Transverse colon (tissue), 4 donors: ENCODE measurements around the gene MFRP. TPM values are rescaled to one million over a fixed set of nuclear protein-coding genes. Genes with fewer than 3 reads are reported as not detected.
A peak's percentile ranks its signal among the peaks of the same experiment; 100 is the strongest.

Source experiments
- DNase-seq: peaks from one replicate; pipeline ENCODE4 v3.0.0-alpha.2; 2019
- H3K27ac ChIP-seq, 4 donors: fragments of 200-600 bp; sonication (generic); 2 replicates each; pipeline ENCODE4 v1.5.1; 2016 to 2018; ENCODE audit warnings: inconsistent platforms in 4 of 4
- H3K27me3 ChIP-seq: fragments of 200-600 bp; sonication (generic); 2 replicates; pipeline ENCODE4 v1.5.1; 2017; ENCODE audit warnings: inconsistent platforms
- H3K36me3 ChIP-seq, 4 donors: fragments of 200-600 bp; sonication (generic); 2 replicates each; pipeline ENCODE4 v1.5.1; 2017 to 2019; ENCODE audit warnings: inconsistent platforms in 4 of 4
- H3K4me1 ChIP-seq, 4 donors: fragments of 200-600 bp; sonication (generic); 2 replicates each; pipeline ENCODE4 v1.5.1; 2017 to 2020; ENCODE audit warnings: inconsistent platforms in 4 of 4
- H3K4me3 ChIP-seq, 4 donors: fragments of 200-600 bp; sonication (generic); 1 replicate in 1 of 4; 2 replicates in 3 of 4; pipeline versions ENCODE4 v1.5.1 to v1.6.1; 2017 to 2019; ENCODE audit warnings: inconsistent platforms in 4 of 4
- H3K9me3 ChIP-seq, 2 donors: fragments of 200-600 bp; sonication (generic); 2 replicates each; pipeline ENCODE4 v1.5.1; 2017 to 2019; ENCODE audit warnings: inconsistent platforms in 2 of 2
- CTCF ChIP-seq, 5 experiments: fragments of 200-600 bp in 3 of 5; fragments of 450-650 bp in 2 of 5; sonication (generic) in 3 of 5; IDR thresholded peaks; 1 replicate in 2 of 5; 2 replicates in 3 of 5; pipeline ENCODE4 v1.5.1; 2016 to 2017; ENCODE audit warnings: antibody characterized with exemption in 5 of 5, inconsistent platforms in 3 of 5, mild to moderate bottlenecking in 2 of 5, moderate library complexity in 1 of 5
- EP300 ChIP-seq: sonication (generic); formaldehyde crosslinking; IDR thresholded peaks from one replicate; pipeline ENCODE4 v1.6.1; 2017; ENCODE audit warnings: antibody characterized with exemption, low read depth
- POLR2A ChIP-seq: fragments of 450-650 bp; IDR thresholded peaks from one replicate; pipeline ENCODE4 v1.6.1; 2016; ENCODE audit warnings: antibody characterized with exemption, mild to moderate bottlenecking, moderate library complexity
- POLR2AphosphoS5 ChIP-seq, 3 donors: sonication (generic); formaldehyde crosslinking; IDR thresholded peaks; one replicate each; pipeline ENCODE4 v1.6.1; 2016; ENCODE audit warnings: antibody characterized with exemption in 3 of 3
- WGBS, 2 donors: methylation state at CpG; one replicate each; pipeline ENCODE4 v1.1.5; 2018; ENCODE audit warnings: low coverage in 1 of 2; 5-methylcytosine and 5-hydroxymethylcytosine counted together
- in situ Hi-C, 4 donors: fragments of 200-750 bp; cut with MboI; loops; one replicate each; pipeline versions ENCODE4 v1.15.0 to v1.15.1; 2017; ENCODE audit warnings: low sequenced_read_pairs in 3 of 4, low pct_ligation_motif_present in 1 of 4, low pct_unique_long_range_greater_than_20kb in 1 of 4
- intact Hi-C: fragments of 100-400 bp; cut with DNase I; formaldehyde crosslinking; loops from one replicate; pipeline ENCODE4 v1.15.1; 2023; ENCODE audit warnings: low total_unique reads
- total RNA-seq, 4 donors: library from RNA; depleted of rRNA; stranded (reverse); fragments of >200 nt; gene quantifications; one replicate each; pipeline ENCODE4 v1.1.0, GENCODE V29; 2016

MFRP gene
- total RNA-seq, 4 donors from 2014 or later: 0.32 TPM; not detected in 3

GRCh38 chr11:119356349-119357031 is 10.0 kb upstream of the MFRP start:
- Histone ChIP-seq H3K36me3 (no peaks in the 10 kb centered on the region), H3K4me3 (peak overlapping the region; percentile 37 to 59 (median 41)), H3K27ac (peak overlapping the region; percentile 48 to 77 (median 72)), H3K27me3 (peaks cover 7% of the 10 kb centered on the region), H3K9me3 (no peaks in the 10 kb centered on the region), H3K4me1 (peaks cover 4 to 27% (median 13%) of the 10 kb centered on the region in 4 donors)
- TF ChIP-seq CTCF (IDR thresholded peaks at IDR 0.05): peak; percentile 81 to 97 (median 94)
- no peak for TF ChIP-seq POLR2A
- intact Hi-C loops (loop anchor here (1.0 to 5.0 kb wide), 2 partner anchors 24 to 116 kb away; no protein-coding TSS in a partner anchor), in situ Hi-C loops (loop anchor here in 3 of 4 donors (5.0 to 10.0 kb wide), 2 partner anchors 116 to 118 kb away; no protein-coding TSS in a partner anchor)
- 1% methylated on average over 53 of the region's 54 CpGs; no CpG with 5 or more reads in 1 of the 2 donors for whole genome bisulfite sequencing, 2 donors
- DNase-seq: peak; percentile 86

- in situ Hi-C loops (loop anchor here in 3 of 4 donors (5.0 to 10.0 kb wide), 2 partner anchors 117 to 120 kb away; no protein-coding TSS in a partner anchor), intact Hi-C loops (loop anchor here (5.0 kb wide), 1 partner anchor 117 kb away; no protein-coding TSS in a partner anchor)
- H3K9me3 ChIP-seq: no peaks in the 10 kb centered on the region
These were observed 8.8 kb upstream of the MFRP start for GRCh38 chr11:119355091-119355843.

GRCh38 chr11:119352857-119353260 is 6.4 kb upstream of the MFRP start:
- peaks cover 7% of the 10 kb centered on the region for H3K27me3 ChIP-seq
- H3K4me3 ChIP-seq: no peak overlapping the region
- no peak overlapping the region for H3K27ac ChIP-seq
- intact Hi-C loops: loop anchor here (1.0 kb wide), 1 partner anchor 23 kb away; no protein-coding TSS in a partner anchor
- no peak for DNase-seq
- peaks cover 0 to 18% (median 7%) of the 10 kb centered on the region in 4 donors for H3K4me1 ChIP-seq
- TF ChIP-seq POLR2A: no peak
- TF ChIP-seq CTCF (IDR thresholded peaks at IDR 0.05): no peak
- TF ChIP-seq EP300: no peak
- no peak for TF ChIP-seq POLR2AphosphoS5 (IDR thresholded peaks at IDR 0.05)
- 26 to 78% methylated on average over 1 to 4 of the region's 4 CpGs for WGBS, 2 donors
- H3K9me3 ChIP-seq: no peaks in the 10 kb centered on the region
- in situ Hi-C loops: loop anchor here in 1 of 4 donors (10.0 kb wide), 1 partner anchor 122 kb away; no protein-coding TSS in a partner anchor
- no peaks in the 10 kb centered on the region for H3K36me3 ChIP-seq

More at GRCh38 chr11:119355091-119355843, 8.8 kb upstream of the MFRP start:
- Histone ChIP-seq H3K27ac (no peak overlapping the region), H3K4me3 (no peak overlapping the region), H3K4me1 (peaks cover 0 to 18% (median 7%) of the 10 kb centered on the region in 4 donors), H3K36me3 (no peaks in the 10 kb centered on the region), H3K27me3 (peaks cover 7% of the 10 kb centered on the region)
- WGBS, 2 donors: 72 to 77% methylated on average over 5 to 9 of the region's 9 CpGs
- TF ChIP-seq POLR2A (no peak), EP300 (no peak), POLR2AphosphoS5 (IDR thresholded peaks at IDR 0.05) (no peak), CTCF (IDR thresholded peaks at IDR 0.05) (no peak)
- no peak for DNase-seq

GRCh38 chr11:119351232-119351631 is 4.7 kb upstream of the MFRP start:
- WGBS, 2 donors: 48 to 100% methylated on average over 1 to 2 of the region's 2 CpGs
- in situ Hi-C loops: loop anchor here in 1 of 4 donors (10.0 kb wide), 1 partner anchor 124 kb away; no protein-coding TSS in a partner anchor
- peaks cover 7% of the 10 kb centered on the region for H3K27me3 ChIP-seq

More at GRCh38 chr11:119351232-119351631, 4.7 kb upstream of the MFRP start:
- Histone ChIP-seq H3K36me3 (no peaks in the 10 kb centered on the region), H3K27ac (no peak overlapping the region), H3K4me3 (no peak overlapping the region), H3K4me1 (peaks cover 0 to 14% (median 2%) of the 10 kb centered on the region in 4 donors), H3K9me3 (no peaks in the 10 kb centered on the region)
- TF ChIP-seq POLR2A (no peak), POLR2AphosphoS5 (IDR thresholded peaks at IDR 0.05) (no peak), EP300 (no peak), CTCF (IDR thresholded peaks at IDR 0.05) (no peak)
- intact Hi-C loops: no loop called here
- no peak for DNase-seq
